GM18520 (cell line): Measurements from ENCODE around the gene SLC44A1.
A peak's percentile ranks its signal among the peaks of the same experiment; 100 is the strongest.

Experiments
- ATAC-seq: cut with Tn5 transposase; IDR thresholded peaks from one replicate; pipeline ENCODE4 v1.9.1; 2021; ENCODE audit not compliant: unreplicated experiment

The SLC44A1 gene

DNA sequence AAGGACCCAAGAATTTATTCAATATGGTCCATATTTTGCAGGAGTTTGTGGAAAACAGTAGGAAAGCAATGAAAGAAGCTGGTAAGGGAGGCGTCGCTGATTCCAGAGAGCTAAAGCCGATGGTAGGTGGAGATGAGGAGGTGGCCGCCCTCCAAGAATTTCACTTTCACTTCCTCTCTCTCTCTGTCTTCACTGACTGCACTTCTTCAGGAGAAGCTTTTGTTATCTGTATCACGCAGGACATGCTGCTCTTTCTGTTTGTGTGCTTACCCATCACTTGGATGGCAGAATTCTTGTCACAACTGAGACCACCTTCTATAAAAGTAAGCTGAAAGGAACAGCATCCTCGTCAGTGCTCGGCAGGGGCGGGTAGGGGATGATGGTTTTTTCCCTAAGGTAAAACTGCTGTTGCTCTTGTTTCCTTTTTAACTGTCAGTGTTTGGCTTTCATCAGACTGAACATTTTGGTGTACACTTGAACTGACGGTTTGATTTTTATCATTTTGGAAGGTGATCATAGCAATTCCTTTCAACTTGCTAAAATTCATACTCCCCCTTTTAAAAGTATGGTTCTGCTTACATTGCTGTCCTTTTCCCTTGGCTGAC, 141.0 kb downstream of the SLC44A1 start:
- ATAC-seq, result peak; percentile 93

DNA sequence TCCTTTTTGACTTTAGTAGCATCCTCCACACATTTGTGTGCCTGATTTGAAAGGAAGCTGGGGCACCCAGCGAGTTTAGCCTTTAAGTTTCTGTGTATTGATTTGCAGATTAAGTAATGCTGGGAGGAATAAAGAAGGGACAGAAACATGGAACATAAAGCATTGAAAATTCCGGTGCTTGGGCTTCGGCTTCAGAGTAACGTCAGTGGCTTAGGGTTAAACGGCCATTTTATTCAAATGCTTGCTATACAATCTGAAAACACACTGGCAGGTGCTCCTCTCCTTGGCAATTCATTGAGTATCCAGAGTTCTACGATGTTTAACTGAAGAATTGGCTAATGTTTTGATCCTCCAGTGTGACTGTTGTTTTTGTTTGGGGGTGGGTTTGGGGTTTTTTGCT, 145.3 kb downstream of the SLC44A1 start:
- ATAC-seq, result no peak

DNA sequence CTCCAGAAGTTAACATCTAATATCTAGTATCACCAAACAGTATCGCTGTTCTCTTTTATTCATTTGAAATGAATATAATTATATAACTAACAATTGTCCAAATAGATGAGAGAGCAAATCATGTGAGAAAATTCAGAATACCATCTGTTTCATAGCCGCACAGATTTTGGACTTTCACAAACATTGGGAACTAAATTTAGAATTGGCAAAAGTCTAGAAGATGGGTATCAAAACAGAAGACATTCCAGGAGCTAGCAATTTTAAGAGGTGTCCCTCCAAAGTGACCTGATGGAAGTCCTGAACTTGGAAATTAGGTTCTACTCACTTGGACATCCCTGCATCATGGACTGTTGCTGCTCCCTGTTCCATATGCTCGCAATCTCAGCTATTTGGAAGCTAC, 146.4 kb downstream of the SLC44A1 start:
- ATAC-seq, result no peak

DNA sequence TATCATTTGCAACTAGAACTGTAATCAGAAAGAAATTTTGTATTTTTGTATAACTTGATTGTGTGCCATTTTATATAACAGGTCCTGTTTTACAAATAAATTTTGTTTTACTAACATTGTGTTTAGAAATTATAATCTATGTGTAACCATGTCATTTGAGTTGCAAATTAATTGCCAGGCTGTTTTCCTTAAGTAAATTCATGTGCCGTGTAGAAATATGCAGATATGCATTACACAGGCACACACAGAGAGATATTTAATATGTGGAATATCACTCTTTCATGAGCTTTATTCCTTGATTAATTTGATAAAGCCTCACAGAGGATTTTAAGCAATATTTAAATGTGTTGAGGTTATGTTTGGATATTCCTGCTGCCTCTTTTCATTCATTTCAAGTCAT, 146.8 kb downstream of the SLC44A1 start:
- ATAC-seq, result no peak

DNA sequence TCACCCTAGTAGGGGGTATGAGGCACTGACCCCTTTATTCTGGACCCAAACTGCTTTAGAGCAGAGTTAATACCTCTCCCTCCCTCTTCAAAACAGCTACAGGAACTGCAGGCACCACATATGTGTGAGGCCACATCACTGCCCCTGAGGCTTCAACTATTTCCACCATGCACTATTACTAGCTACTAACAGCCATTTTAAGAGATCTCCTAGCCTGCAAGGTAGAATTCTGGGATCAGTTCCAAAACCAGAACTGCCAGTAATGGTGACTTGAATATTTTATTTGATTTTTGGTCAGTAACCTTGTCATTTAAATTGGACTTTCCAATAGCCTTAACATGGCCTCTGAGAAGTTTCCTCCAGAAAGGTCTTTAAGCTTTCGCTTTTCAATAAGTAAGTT, 148.1 kb downstream of the SLC44A1 start:
- no peak for ATAC-seq

DNA sequence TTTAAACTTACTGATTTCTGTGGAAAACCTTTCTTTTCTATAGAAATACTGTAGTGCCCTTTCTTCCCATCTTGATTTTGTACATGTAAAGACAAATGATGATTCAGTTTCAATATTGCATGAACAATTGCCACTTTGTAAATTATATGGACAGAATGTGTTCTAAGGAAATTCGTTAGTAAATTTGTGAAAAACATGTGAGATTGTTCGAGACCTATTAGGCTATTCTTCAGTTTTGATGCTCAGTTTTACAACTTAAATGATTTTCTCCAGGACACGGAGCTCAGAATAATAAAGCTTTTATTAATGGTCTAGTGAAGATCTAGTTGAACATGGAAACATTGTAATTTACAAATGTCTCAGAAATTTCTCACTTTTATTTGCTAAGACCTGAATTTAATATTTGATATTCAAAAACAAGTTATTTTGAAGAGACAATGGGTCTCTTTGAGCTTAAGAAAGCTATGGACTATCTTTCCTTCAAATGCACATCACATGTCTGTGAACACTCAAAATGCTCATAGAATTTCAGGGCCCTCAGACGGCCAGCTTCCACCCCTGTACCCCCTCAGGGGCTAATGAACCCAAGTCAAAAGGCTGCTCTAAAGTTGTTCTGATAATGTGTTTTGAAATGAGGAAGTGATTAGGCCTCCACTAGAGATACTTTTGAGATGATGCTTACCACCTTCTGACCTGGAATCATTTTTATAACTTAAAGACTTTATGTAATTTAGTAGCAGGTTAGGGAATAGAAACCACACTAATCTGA, 149.3 kb downstream of the SLC44A1 start:
- ATAC-seq, result no peak

DNA sequence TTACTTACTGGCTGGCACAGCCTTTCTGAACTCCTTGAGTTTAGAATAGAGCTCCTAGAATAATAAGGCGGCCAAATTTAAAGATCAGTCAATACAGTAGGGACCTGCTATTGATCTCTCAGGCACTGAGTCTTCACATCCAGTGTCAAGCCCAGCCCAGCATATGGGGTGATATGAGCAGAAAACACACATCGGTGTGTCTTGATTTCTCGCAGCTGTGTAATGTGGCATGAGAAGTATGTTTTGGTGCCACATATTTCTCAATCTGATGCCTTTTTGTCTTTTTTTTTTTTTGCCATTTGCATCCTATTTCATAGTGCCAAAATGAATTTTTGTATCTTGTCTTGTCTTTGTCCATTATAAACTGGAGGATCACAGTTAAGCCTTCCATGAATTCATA, 152.0 kb downstream of the SLC44A1 start:
- ATAC-seq, result no peak

DNA sequence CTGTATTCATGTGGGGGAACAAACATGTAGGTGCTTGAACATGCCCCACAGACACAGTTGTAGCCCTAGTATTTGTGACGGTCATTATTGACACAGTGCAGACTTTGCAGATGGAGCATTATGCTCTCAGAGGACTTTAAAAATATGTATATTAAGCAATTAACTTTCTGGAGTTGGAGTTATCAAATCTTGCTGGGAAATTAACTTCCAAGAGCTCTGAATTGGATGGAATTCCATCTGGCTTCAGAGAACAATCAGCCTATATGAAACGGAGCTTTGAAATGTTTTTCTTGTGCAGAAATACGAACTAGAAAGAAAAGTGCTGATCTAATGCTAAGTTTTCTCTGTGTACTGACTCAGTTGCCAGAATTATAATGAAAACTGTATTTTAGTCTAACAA, 152.4 kb downstream of the SLC44A1 start:
- no peak for ATAC-seq

DNA sequence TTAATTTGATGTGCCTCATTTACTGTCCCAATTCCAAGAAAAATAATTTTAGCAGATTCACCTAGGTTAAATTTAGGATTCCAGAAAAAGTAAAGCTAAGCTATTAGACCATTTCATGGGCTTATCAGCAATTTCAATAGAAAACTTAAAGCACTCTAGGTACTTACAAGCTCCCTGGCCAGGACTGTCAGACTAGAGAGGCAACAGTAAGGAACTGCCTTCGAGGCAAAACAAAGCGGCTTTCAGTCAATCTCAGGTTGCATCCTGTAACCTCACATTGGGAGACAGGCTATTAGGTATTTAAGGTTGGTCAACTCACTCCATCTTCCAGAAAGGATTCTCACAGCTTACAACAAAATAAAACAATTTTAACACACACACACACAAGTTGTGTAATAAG, 154.7 kb downstream of the SLC44A1 start:
- ATAC-seq, result no peak

DNA sequence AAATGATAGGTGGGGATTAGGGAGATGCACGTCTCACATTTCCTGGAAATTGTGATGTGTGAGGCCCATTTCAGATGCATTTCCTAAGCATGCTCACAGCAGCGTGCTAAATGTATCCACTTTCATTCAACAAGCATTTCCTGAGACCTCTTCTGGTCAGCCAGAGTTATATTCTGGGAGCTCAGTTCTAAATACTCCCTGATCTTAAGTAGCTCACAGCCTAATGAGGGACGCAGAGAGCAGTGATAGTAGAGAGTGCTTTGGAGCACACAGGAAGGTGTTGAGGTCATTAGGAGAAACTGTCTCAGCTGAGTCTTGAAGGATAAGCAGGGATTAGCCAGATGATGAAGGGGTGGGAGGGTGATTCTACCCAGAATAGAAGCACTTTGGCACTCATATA, 157.2 kb downstream of the SLC44A1 start:
- no peak for ATAC-seq

DNA sequence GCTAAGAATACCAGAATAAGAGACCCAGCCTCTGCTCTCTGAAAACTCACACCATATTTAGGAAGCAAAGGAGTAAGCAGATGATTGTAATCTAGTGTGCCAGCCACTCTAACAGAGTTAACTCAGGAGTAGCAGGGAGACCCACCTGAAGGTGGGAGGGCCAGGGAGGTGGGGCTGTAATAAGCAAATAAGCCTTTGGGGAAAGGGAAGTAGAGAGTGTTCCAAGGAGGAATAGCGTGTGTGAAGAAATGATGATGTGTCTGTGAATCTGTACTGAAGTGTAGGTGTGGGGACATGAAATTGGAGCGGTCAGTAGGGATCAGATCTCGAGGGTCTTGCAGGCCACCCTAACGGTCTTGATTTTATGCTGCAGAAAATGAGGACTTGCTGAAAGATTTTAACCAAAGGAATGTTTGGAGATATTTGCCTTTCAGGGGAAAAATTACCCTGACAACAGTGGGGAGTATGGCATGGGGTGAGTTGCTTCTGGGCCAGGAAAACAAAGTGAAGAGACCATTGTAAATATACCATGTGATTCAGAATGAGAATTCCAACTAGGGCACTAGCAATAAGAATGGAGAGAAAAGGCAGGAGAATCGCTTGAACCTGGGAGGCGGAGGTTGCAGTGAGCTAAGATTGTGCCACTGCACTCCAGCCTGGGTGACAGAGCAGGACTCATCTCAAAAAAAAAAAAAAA, 159.2 kb downstream of the SLC44A1 start:
- no peak for ATAC-seq

DNA sequence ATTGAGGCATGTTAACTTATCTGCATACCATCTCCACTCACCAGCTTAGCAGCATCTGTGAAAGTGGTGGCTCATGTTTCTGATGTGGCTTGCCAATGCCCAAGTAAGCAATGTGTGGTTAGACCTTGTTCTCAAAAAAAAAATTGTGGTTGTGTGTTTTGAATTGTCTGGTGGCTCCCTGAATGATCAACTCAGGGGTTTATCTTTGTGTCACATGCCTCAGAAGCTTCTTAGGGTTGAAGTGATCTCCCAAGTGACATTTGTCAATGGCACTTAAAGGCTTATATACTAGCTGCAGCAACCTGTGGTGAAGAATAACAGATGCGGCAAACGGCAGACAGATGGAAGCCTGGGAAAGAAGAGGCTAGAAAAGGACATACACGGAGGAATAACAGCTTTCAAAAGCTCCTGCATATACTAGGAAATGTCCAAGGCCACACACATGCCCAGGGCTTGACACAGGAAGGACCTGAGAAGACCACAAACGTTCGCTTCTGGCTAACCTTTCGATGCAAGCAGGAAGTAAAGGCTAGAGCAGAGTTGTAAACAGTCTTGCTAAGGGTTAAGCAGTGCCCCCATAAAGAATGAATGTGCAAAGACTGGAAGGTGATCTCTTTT, 161.2 kb downstream of the SLC44A1 start:
- ATAC-seq, result peak; percentile 98

DNA sequence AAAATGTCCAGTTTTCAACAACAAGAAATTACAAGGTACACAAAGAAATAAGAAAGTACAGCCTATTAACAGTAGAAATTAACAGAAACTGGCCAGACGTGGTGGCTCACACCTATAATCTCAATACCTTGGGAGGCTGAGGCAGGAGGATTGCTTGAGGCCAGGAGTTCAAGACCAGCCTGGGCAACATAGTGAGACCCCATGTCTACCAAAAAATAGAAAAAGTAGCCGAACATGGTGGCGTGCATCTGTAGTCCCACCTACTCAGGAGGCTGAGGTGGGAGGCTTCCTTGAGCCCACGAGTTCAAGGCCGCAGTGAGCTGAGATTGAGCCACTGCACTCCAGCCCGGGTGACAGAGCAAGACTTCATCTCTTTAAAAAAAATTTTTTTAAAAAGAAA, 161.9 kb downstream of the SLC44A1 start:
- no peak for ATAC-seq

DNA sequence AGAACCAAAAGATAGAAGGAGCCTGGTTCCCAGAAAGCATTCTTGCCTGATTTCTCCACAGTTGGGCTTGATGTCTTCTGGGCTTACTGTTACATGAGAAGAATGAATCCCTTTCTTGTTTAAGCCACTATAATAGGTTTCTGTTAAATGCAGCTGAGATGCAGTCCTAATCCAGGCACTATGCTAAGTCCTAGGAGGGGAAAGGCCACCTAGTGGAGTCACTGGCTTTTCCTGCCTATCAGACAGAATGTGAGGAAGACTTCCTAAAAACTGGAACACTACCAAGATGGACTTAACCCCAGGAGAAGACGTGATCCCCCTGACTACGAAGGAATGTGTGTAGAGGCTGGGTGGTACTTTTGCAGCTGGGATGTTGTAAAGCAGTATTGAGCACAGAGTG, 169.1 kb downstream of the SLC44A1 start:
- no peak for ATAC-seq

DNA sequence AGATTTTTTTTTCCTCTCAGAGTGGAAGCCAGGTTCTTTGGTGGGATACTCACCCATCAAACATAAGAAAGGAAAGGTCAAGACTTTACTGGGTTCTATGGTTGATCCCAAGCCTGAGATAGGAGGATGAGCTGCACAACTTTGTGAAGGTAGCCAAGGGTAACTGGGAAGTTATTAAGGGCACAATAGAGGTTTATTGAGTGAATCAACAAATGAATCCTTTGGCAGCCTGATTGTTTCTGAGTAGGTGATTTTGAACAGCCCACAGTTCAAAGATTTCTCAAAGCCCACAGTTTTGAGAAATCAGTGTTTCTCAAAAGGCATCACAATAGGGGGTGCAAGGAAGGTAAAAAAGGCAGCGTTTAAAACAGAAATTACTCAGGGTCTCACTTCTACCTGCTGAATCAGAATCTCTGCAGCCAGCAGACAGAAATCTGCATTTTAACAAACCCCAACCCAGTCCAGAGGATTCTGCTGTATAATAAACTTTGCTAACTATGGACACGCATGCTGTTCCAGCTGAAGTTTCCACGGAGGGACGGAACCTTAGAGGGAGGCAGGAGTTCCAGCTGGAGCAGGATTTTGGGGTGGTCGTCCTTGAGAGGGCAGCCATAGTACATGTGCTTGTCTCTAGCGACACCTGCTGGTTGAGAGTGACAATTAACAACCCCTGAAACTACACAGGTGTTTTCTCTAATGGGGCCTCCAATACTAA, 170.7 kb downstream of the SLC44A1 start:
- ATAC-seq, result peak; percentile 60

DNA sequence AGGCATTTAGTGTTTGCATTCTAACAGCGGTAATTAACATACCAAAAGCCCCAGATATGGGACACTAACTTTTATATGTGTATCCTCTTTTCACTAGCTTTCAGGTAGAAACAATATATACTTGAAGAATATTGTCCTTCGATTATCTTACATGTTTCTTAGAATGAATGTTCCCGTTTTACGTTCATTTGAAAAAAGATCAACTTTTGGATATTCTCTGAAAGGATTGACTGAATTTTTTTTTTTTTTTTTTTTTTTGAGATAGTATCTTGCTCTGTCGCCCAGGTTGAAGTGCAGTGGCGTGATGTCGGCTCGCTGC, 171.2 kb downstream of the SLC44A1 start:
- ATAC-seq, result no peak

DNA sequence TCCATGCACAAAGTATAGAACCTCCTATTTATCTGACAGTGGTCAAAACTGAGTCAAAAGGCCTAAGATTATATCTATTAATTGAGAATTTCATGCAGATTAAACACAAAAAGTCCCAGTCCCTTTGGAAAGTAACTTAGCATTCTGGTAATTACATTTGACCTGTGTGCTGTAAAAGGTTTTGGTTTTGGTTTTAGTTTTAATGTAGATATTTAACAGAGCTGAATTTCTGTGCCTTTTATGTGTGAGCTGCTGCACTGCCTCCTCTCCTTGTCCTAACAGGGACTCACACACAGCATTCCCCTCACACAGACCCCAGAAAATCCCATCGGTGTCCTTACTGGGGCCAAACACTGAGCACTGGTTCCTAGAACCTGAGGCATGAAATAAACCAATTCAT, 172.4 kb downstream of the SLC44A1 start:
- peak; percentile 59 for ATAC-seq

DNA sequence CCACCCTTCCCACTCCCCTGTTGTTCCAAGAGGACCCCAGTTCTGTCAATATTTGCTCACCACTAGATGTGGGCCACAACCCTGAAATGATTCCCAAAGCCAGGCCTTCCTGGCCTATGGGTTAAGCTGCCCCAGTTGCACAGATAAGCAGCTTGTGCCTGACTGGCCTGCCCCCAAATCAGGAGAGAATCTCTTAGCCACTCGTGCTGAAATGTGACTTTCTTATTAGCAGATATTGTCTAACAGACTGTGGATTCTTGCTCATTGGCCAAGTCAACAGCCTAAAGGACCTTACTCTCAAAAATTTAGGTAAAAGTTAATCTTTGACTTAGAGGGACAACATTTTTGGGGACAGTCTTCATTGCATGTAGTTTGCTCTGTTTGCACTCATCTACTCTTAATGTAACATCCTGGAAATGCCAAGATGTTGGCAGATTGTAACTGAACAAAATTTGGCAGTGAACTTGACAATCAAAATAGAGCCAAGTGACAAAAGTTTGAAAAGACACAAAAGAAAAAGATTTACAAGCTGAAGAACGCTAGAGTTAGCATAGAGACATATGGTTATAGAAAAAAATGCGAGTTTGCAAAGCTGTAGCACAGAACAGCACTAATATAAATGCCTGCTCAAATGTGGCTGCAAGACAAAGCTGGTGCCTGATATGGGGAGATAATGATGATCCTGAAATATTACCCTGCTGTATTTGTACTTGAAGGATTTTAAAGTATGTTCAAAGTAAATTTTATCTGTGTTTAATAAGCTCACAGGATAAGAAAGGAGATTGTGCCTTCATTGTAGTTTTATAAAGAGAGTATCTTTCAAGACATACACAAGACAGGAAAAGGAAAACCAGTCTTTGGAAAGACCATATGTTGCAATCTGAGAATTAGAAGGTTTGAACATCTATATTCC, 174.4 kb downstream of the SLC44A1 start:
- ATAC-seq, result no peak

DNA sequence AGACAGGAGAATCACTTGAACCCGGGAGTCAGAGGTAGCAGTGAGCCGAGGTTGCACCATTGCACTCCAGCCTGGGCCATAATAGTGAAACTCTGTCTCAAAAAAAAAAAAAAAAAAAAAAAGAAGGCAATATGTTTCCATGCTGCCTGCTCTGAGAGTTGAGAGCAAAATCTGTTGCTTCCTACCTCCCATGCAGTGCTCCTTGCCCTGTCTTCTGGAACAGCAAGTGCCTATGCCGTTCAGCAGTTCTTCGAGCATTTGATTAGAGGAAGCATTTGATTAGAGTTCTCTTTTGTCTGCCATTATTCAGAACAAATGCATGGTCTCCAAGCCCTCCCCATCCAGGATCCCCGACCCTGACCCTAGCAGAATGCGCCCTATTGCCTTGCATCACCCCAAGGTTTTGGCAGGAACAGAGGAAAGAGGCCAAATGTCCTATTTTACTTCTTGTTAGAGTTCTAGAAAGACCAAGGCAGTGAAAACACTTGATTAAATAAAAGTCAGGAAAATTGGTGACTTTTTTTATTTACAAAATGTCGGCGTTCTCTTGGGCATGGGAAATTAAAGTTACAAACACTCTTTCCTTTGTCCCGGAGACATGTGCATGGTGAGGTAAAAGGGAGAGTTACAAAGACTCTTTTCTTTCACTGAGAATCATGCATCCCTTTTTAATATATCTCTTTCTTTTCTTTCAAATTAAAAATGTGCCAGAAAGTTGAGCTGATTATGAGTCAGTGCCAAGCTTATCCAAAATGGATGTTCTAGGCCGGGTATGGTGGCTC, 175.6 kb downstream of the SLC44A1 start:
- ATAC-seq, result no peak

DNA sequence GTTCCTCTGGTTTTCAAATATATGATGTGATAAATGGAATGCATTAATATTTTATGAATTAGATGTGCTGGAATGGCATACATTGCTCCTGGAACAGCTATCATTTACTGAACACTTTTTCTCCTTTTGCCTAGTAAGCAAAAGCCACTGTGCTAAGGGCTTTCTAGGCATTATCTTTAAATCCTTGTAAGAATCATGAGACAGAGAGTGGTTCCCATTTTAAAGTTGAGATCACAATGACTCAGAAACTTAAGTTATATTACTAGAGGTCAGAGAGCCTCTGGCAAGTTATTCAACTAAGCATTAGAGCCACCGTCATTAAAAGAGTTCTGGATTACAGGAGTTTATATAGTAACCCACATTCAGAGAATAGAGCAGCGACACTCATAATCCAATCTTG, 176.7 kb downstream of the SLC44A1 start:
- ATAC-seq, result no peak
